Measurements from ENCODE around the gene ARHGEF28. TPM values are rescaled to one million over a fixed set of nuclear protein-coding genes. Genes with fewer than 3 reads are reported as not detected.

Gene ARHGEF28
- total RNA-seq, 6 donors from 2014 or later = 14.4 to 47.1 (median 24.4) TPM

- no peaks in the 10 kb centered on the region for H3K36me3 ChIP-seq
- H3K27ac ChIP-seq = no peak overlapping the region
- H3K4me3 ChIP-seq = no peak overlapping the region
- no peaks in the 10 kb centered on the region for H3K4me1 ChIP-seq
- no peak for DNase-seq
- H3K9me3 ChIP-seq = no peaks in the 10 kb centered on the region
- TF ChIP-seq EP300 (IDR thresholded peaks at IDR 0.05) (no peak), POLR2AphosphoS5 (IDR thresholded peaks at IDR 0.05) (no peak), CTCF (IDR thresholded peaks at IDR 0.05) (no peak), POLR2A (IDR thresholded peaks at IDR 0.05) (no peak)
- no peak for ATAC-seq (ENCODE audit: low FRiP score in 2 of 2)
- H3K27me3 ChIP-seq = no peaks in the 10 kb centered on the region
Observed at GRCh38 chr5:73726071-73726470, 100.1 kb downstream of the ARHGEF28 start.

- no peaks in the 10 kb centered on the region for H3K4me1 ChIP-seq
- no peak for DNase-seq
- ATAC-seq (ENCODE audit: low FRiP score in 2 of 2) = no peak
- H3K4me3 ChIP-seq = no peak overlapping the region
- no peaks in the 10 kb centered on the region for H3K36me3 ChIP-seq
- 72 to 76% methylated on average over 5 of the region's 5 CpGs for WGBS, 2 donors
- TF ChIP-seq EP300 (IDR thresholded peaks at IDR 0.05) = no peak
- TF ChIP-seq POLR2A (IDR thresholded peaks at IDR 0.05) = no peak
- no peak for TF ChIP-seq CTCF (IDR thresholded peaks at IDR 0.05)
- no peaks in the 10 kb centered on the region for H3K9me3 ChIP-seq
- no peaks in the 10 kb centered on the region for H3K27me3 ChIP-seq
- no peak overlapping the region for H3K27ac ChIP-seq
Observed at GRCh38 chr5:73726606-73727231, 100.7 kb downstream of the ARHGEF28 start.

- no peak for TF ChIP-seq CTCF (IDR thresholded peaks at IDR 0.05)
- no peak for TF ChIP-seq POLR2A (IDR thresholded peaks at IDR 0.05)
- no peak for TF ChIP-seq POLR2AphosphoS5 (IDR thresholded peaks at IDR 0.05)
- no peak for TF ChIP-seq EP300 (IDR thresholded peaks at IDR 0.05)
- H3K27me3 ChIP-seq = no peaks in the 10 kb centered on the region
- H3K9me3 ChIP-seq = no peaks in the 10 kb centered on the region
- H3K27ac ChIP-seq = no peak overlapping the region
- H3K4me3 ChIP-seq = no peak overlapping the region
- ATAC-seq (ENCODE audit: low FRiP score in 2 of 2) (no peak), DNase-seq (no peak)
- 84 to 100% methylated on average over 1 of the region's 1 CpG for WGBS, 2 donors
- no peaks in the 10 kb centered on the region for H3K36me3 ChIP-seq
- H3K4me1 ChIP-seq = no peaks in the 10 kb centered on the region
Observed at GRCh38 chr5:73727470-73727869, 101.5 kb downstream of the ARHGEF28 start.

GRCh38 chr5:73728493-73729273 is 102.7 kb downstream of the ARHGEF28 start:
- ATAC-seq (ENCODE audit: low FRiP score in 2 of 2) (no peak), DNase-seq (no peak)
- Histone ChIP-seq H3K9me3 (no peaks in the 10 kb centered on the region), H3K27ac (no peak overlapping the region), H3K27me3 (no peaks in the 10 kb centered on the region), H3K4me3 (no peak overlapping the region), H3K4me1 (no peaks in the 10 kb centered on the region), H3K36me3 (no peaks in the 10 kb centered on the region)
- 66 to 71% methylated on average over 7 of the region's 7 CpGs for WGBS, 2 donors
- TF ChIP-seq EP300 (IDR thresholded peaks at IDR 0.05) = no peak
- no peak for TF ChIP-seq POLR2AphosphoS5 (IDR thresholded peaks at IDR 0.05)
- no peak for TF ChIP-seq POLR2A (IDR thresholded peaks at IDR 0.05)
- TF ChIP-seq CTCF (IDR thresholded peaks at IDR 0.05) = no peak

GRCh38 chr5:73729329-73729728 is 103.3 kb downstream of the ARHGEF28 start:
- Histone ChIP-seq H3K4me3 (no peak overlapping the region), H3K36me3 (no peaks in the 10 kb centered on the region), H3K4me1 (no peaks in the 10 kb centered on the region), H3K27me3 (no peaks in the 10 kb centered on the region), H3K27ac (no peak overlapping the region), H3K9me3 (no peaks in the 10 kb centered on the region)
- WGBS, 2 donors = 83 to 89% methylated on average over 3 of the region's 3 CpGs
- TF ChIP-seq POLR2AphosphoS5 (IDR thresholded peaks at IDR 0.05) (no peak), EP300 (IDR thresholded peaks at IDR 0.05) (no peak), POLR2A (IDR thresholded peaks at IDR 0.05) (no peak), CTCF (IDR thresholded peaks at IDR 0.05) (no peak)
- ATAC-seq (ENCODE audit: low FRiP score in 2 of 2) (no peak), DNase-seq (no peak)

All from upper lobe of left lung (tissue), 6 donors.